ENCODE results near the gene AP5Z1.

AP5Z1 gene, protein sequence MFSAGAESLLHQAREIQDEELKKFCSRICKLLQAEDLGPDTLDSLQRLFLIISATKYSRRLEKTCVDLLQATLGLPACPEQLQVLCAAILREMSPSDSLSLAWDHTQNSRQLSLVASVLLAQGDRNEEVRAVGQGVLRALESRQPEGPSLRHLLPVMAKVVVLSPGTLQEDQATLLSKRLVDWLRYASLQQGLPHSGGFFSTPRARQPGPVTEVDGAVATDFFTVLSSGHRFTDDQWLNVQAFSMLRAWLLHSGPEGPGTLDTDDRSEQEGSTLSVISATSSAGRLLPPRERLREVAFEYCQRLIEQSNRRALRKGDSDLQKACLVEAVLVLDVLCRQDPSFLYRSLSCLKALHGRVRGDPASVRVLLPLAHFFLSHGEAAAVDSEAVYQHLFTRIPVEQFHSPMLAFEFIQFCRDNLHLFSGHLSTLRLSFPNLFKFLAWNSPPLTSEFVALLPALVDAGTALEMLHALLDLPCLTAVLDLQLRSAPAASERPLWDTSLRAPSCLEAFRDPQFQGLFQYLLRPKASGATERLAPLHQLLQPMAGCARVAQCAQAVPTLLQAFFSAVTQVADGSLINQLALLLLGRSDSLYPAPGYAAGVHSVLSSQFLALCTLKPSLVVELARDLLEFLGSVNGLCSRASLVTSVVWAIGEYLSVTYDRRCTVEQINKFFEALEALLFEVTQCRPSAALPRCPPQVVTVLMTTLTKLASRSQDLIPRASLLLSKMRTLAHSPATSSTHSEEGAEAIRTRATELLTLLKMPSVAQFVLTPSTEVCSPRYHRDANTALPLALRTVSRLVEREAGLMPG

DNA sequence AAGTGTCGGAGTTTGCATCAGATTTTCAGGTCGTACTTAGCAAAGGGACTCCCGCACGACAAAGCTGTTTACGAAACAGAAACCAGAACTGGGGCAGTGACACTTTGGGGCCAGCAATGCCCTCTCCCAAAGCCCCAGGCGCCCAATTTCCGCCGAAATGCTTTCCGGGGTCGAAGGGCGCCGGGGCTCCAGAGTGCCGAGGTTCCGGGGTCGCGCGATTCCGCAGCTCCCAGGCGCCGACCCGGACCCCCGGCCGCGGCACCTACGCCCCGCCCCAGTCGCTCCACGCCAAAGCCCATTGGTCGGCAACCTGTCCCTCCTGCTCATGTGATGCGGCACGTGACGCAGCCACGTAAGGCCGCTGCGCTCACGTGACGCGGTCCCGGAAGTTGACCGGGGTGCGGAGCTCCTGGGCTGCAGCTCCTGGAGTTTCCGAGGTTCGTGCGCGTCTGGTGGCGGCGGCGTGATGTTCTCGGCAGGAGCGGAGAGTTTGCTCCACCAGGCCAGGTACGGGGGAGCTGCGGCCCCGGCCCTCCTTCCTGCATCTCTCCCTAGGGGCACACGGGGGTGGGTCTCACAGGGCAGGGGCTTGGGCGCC is at the start of gene AP5Z1:
TSS of gene AP5Z1 (plus strand) at position 374 of the 598 bp plus-strand sequence. CDS start at position 467, 93 bp downstream.
- Histone ChIP-seq H3K4me1 (ENCODE audit: control insufficient read depth, insufficient read depth, low read length) (0 out of 2 replicates have a peak, but pooled peaks cover 4% of the 10 kb centered on the region), H3K9me3 (ENCODE audit: control insufficient read depth, insufficient read depth, low read length) (no peaks in the 10 kb centered on the region), H3K36me3 (ENCODE audit: control insufficient read depth, insufficient read depth, low read length) (no peaks in the 10 kb centered on the region), H3K9ac (ENCODE audit: low read depth, low read length) (peak within 1 kb of the TSS; percentile 70), H3K4me3 (ENCODE audit: low read depth, low read length) (peak within 1 kb of the TSS; percentile 84), H3K27ac (ENCODE audit: low read depth, low read length) (peak within 1 kb of the TSS; percentile 85), H3K27me3 (ENCODE audit: control insufficient read depth, insufficient read depth, low read length) (no peaks in the 10 kb centered on the region)

GRCh38 chr7:4725850-4726450 is 49.5 kb upstream of the AP5Z1 start:
- H3K9me3 ChIP-seq (ENCODE audit: control insufficient read depth, insufficient read depth, low read length), result no peaks in the 10 kb centered on the region
- no peak overlapping the region for H3K27ac ChIP-seq (ENCODE audit: low read depth, low read length)
- H3K9ac ChIP-seq (ENCODE audit: low read depth, low read length), result no peak overlapping the region
- no peaks in the 10 kb centered on the region for H3K27me3 ChIP-seq (ENCODE audit: control insufficient read depth, insufficient read depth, low read length)
- H3K4me1 ChIP-seq (ENCODE audit: control insufficient read depth, insufficient read depth, low read length), result peaks cover 8% of the 10 kb centered on the region
- no peaks in the 10 kb centered on the region for H3K36me3 ChIP-seq (ENCODE audit: control insufficient read depth, insufficient read depth, low read length)
- H3K4me3 ChIP-seq (ENCODE audit: low read depth, low read length), result no peak overlapping the region

DNA sequence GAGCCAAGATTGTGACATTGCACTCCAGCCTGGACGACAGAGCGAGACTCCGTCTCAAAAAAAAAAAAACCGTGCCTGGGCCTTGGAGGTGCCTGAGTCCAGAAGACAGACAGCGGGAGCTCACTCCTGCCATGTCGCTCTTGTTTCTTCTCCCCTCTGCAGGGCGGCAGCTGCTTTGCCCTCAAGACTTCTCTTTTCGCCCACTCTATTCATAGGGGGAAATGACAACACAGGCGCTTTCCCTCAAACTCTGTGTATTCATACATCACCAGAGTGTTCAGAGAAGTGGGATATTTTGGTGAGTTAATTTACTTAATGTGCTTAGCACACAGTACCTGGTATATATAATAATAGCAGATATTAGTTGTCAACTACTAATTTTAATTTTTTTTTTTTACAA is 48.9 kb upstream of the AP5Z1 start:
- no peaks in the 10 kb centered on the region for H3K27me3 ChIP-seq (ENCODE audit: control insufficient read depth, insufficient read depth, low read length)
- H3K9me3 ChIP-seq (ENCODE audit: control insufficient read depth, insufficient read depth, low read length), result no peaks in the 10 kb centered on the region
- H3K27ac ChIP-seq (ENCODE audit: low read depth, low read length), result no peak overlapping the region
- H3K4me3 ChIP-seq (ENCODE audit: low read depth, low read length), result no peak overlapping the region
- no peaks in the 10 kb centered on the region for H3K36me3 ChIP-seq (ENCODE audit: control insufficient read depth, insufficient read depth, low read length)
- peaks cover 8% of the 10 kb centered on the region for H3K4me1 ChIP-seq (ENCODE audit: control insufficient read depth, insufficient read depth, low read length)
- H3K9ac ChIP-seq (ENCODE audit: low read depth, low read length), result no peak overlapping the region

DNA sequence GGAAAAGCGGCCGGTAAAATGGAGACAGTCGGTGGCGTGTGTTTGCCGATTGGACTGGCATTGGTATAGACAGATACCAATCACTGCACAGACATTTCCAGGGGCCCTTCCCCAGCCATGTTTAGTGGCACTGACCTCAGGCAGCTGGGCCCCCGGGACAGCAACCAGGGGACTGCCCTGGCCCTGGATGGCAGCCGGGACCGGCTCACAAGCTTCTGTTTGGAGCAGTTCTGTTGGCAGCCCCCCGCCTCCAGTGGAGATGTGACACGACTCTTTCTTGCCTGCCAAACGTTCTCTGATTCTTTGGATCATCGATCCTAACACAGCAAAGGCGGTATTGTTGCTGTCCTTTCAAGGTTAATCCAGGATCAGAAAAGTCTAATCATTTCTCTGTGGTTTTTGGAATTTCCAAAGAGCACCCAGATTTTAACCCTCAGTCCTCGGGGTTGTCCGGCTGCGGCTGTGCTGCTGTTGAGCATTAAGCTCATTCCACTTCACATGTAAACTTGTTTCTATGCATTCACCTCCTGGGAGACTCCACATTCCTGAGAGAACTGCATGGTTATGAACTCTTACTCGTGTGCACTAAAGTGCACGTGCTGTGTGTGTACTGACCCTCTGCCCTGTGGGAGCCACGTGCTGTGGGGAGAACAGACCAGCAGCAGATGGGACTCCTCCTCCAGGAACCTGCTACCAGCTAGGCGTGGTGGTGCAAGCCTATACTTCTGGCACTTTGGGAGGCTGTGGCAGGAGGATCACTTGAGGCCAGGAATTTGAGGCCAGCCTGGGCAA is 47.3 kb upstream of the AP5Z1 start:
- Histone ChIP-seq H3K27ac (ENCODE audit: low read depth, low read length) (no peak overlapping the region), H3K36me3 (ENCODE audit: control insufficient read depth, insufficient read depth, low read length) (no peaks in the 10 kb centered on the region), H3K9ac (ENCODE audit: low read depth, low read length) (no peak overlapping the region), H3K9me3 (ENCODE audit: control insufficient read depth, insufficient read depth, low read length) (no peaks in the 10 kb centered on the region), H3K4me1 (ENCODE audit: control insufficient read depth, insufficient read depth, low read length) (peaks cover 8% of the 10 kb centered on the region), H3K4me3 (ENCODE audit: low read depth, low read length) (no peak overlapping the region), H3K27me3 (ENCODE audit: control insufficient read depth, insufficient read depth, low read length) (no peaks in the 10 kb centered on the region)

GRCh38 chr7:4729266-4729665 is 46.2 kb upstream of the AP5Z1 start:
- Histone ChIP-seq H3K27me3 (ENCODE audit: control insufficient read depth, insufficient read depth, low read length) (no peaks in the 10 kb centered on the region), H3K27ac (ENCODE audit: low read depth, low read length) (no peak overlapping the region), H3K9me3 (ENCODE audit: control insufficient read depth, insufficient read depth, low read length) (no peaks in the 10 kb centered on the region), H3K4me1 (ENCODE audit: control insufficient read depth, insufficient read depth, low read length) (peaks cover 8% of the 10 kb centered on the region), H3K36me3 (ENCODE audit: control insufficient read depth, insufficient read depth, low read length) (no peaks in the 10 kb centered on the region), H3K9ac (ENCODE audit: low read depth, low read length) (no peak overlapping the region), H3K4me3 (ENCODE audit: low read depth, low read length) (no peak overlapping the region)

DNA sequence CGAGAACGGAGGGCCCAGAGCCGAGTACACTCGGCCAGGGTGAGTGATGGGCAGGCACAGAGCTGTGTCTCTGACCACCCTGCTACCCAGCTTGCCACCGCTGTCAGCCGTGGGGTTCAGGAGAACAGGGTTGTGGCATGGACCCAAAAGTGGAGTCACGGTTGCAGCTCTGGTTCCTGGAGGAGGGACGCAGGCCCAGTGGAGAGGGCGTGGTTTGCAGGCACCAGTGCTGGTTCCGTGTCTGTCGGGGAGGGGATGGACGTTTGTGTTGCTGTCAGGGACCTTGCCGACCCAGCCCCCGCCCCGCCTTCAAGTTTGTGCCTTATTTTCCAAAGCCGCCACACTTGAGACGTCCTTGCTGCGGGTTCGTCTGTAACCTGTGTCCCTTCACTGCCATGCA is 45.1 kb upstream of the AP5Z1 start:
- H3K27ac ChIP-seq (ENCODE audit: low read depth, low read length), result no peak overlapping the region
- H3K36me3 ChIP-seq (ENCODE audit: control insufficient read depth, insufficient read depth, low read length), result no peaks in the 10 kb centered on the region
- no peak overlapping the region for H3K4me3 ChIP-seq (ENCODE audit: low read depth, low read length)
- no peaks in the 10 kb centered on the region for H3K9me3 ChIP-seq (ENCODE audit: control insufficient read depth, insufficient read depth, low read length)
- H3K4me1 ChIP-seq (ENCODE audit: control insufficient read depth, insufficient read depth, low read length), result peaks cover 4% of the 10 kb centered on the region; the same call in 1 of the 2 replicates
- H3K9ac ChIP-seq (ENCODE audit: low read depth, low read length), result no peak overlapping the region
- no peaks in the 10 kb centered on the region for H3K27me3 ChIP-seq (ENCODE audit: control insufficient read depth, insufficient read depth, low read length)

- H3K9ac ChIP-seq (ENCODE audit: low read depth, low read length), result no peak overlapping the region
- H3K27ac ChIP-seq (ENCODE audit: low read depth, low read length), result no peak overlapping the region
- no peaks in the 10 kb centered on the region for H3K27me3 ChIP-seq (ENCODE audit: control insufficient read depth, insufficient read depth, low read length)
- H3K4me1 ChIP-seq (ENCODE audit: control insufficient read depth, insufficient read depth, low read length), result no peaks in the 10 kb centered on the region; the same call in 1 of the 2 replicates
- no peaks in the 10 kb centered on the region for H3K36me3 ChIP-seq (ENCODE audit: control insufficient read depth, insufficient read depth, low read length)
- no peak overlapping the region for H3K4me3 ChIP-seq (ENCODE audit: low read depth, low read length)
- no peaks in the 10 kb centered on the region for H3K9me3 ChIP-seq (ENCODE audit: control insufficient read depth, insufficient read depth, low read length)
Measured at GRCh38 chr7:4730971-4731370, 44.5 kb upstream of the AP5Z1 start.

DNA sequence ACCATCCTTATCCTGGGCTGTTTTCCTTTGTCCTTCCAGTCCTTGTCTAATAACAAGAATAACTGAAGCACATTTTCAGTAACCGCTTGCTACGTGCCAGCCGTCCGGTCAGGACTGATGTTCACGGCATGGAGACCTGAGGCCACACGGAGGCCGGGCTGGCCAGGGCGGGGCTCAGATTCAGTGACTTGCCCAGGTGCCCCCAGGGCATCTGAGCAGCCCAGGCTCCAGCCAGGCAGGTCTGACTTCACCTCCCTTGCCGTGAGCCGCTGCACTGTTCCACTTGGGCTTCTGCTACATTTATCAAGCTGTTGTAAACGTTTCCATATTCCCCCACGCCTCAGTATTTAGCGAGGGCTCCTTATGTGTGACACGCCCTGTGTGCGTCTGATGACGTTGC is 43.6 kb upstream of the AP5Z1 start:
- Histone ChIP-seq H3K4me1 (ENCODE audit: control insufficient read depth, insufficient read depth, low read length) (no peaks in the 10 kb centered on the region), H3K36me3 (ENCODE audit: control insufficient read depth, insufficient read depth, low read length) (no peaks in the 10 kb centered on the region), H3K4me3 (ENCODE audit: low read depth, low read length) (no peak overlapping the region), H3K27ac (ENCODE audit: low read depth, low read length) (no peak overlapping the region), H3K27me3 (ENCODE audit: control insufficient read depth, insufficient read depth, low read length) (no peaks in the 10 kb centered on the region), H3K9me3 (ENCODE audit: control insufficient read depth, insufficient read depth, low read length) (no peaks in the 10 kb centered on the region), H3K9ac (ENCODE audit: low read depth, low read length) (no peak overlapping the region)

DNA sequence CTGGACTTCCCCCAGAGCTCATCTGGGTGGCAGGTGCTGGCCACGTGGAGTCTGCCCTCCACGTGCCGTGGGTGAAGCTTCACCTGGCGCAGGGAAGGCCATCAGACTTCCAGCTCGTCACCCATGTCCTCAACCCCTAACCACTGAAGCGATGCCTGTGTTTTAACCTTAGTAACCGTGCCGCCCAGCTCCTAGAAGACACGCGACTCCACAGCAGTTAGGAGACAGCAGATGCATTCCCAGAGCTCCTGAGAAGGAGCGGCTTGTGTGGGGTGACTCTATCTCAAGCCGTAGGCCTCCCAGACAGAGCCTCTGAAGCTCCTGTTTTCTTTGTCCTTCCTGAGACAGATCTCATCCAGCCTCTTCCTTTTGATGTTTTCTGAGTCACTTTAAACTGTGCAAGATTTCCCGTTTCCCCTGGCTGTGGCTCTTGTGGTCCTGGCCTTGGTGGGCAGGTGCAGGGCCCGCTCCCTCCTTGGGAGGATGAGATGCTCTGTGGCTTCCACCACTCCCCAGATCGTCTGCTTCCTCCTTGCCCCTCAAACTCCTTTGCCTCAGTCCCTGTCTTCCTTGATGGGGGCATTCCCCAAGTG is 41.4 kb upstream of the AP5Z1 start:
- H3K4me1 ChIP-seq (ENCODE audit: control insufficient read depth, insufficient read depth, low read length), result peaks cover 8% of the 10 kb centered on the region
- H3K27ac ChIP-seq (ENCODE audit: low read depth, low read length), result no peak overlapping the region
- H3K27me3 ChIP-seq (ENCODE audit: control insufficient read depth, insufficient read depth, low read length), result no peaks in the 10 kb centered on the region
- no peak overlapping the region for H3K4me3 ChIP-seq (ENCODE audit: low read depth, low read length)
- no peak overlapping the region for H3K9ac ChIP-seq (ENCODE audit: low read depth, low read length)
- no peaks in the 10 kb centered on the region for H3K36me3 ChIP-seq (ENCODE audit: control insufficient read depth, insufficient read depth, low read length)
- H3K9me3 ChIP-seq (ENCODE audit: control insufficient read depth, insufficient read depth, low read length), result no peaks in the 10 kb centered on the region

All from HUES48 (cell line).